NCI-H1436 treated with DMSO at 0.1 percent for 48 hours (cell line): ENCODE measurements around the gene ZNF564.
"Not testable (repeated sequence)": the region's sequence is repeated elsewhere in the genome, so short reads cannot be mapped to it uniquely, and the experiment has no call there.

Experiments
- DNase-seq: peaks from one replicate; lab custom pipeline; 2025; lab: John Stamatoyannopoulos, UW

The ZNF564 gene

DNA sequence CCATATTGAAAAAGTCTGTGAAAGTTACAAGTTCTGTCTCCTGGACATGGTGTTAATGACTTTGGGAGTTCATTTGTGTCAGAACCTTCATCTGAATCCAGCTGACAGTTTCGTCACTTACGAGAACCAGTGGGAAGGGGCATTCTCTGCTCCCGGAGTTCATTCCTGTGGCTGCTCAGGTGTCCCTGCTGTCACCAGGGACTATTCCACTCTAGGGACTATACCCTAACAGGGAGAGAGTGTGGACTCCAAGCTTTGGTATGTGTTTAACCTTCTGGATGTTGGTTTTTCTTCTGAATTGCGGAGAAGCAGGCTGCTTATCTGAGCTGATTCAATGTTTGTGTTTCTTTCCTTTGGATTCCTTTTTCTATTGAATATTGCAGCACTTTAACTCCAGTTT lies 54.2 kb downstream of the ZNF564 start:
- no peak for DNase-seq

DNA sequence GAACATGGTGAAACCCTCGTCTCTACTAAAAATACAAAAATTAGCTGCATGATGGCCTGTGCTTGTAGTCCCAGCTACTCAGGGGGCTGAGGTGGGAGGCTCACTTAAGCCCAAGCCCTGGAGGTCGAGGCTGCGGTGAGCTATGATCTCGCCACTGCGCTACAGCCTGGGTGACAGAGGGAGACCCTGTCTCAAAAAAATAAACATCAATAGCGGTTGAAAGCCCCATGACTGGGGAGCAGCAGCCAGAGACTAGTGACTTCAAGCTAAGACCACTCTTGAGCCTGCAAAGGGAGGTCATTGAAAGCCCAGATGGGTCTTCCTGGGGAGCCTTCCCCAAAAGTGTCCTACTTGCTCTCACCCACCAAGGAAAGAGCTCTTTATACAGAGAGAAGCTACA lies 54.8 kb downstream of the ZNF564 start:
- DNase-seq = no peak

- peak; percentile 55 for DNase-seq
Measured at GRCh38 chr19:12495002-12495802, 56.1 kb downstream of the ZNF564 start.

- no peak for DNase-seq
Measured at GRCh38 chr19:12494260-12494860, 56.9 kb downstream of the ZNF564 start.

DNA sequence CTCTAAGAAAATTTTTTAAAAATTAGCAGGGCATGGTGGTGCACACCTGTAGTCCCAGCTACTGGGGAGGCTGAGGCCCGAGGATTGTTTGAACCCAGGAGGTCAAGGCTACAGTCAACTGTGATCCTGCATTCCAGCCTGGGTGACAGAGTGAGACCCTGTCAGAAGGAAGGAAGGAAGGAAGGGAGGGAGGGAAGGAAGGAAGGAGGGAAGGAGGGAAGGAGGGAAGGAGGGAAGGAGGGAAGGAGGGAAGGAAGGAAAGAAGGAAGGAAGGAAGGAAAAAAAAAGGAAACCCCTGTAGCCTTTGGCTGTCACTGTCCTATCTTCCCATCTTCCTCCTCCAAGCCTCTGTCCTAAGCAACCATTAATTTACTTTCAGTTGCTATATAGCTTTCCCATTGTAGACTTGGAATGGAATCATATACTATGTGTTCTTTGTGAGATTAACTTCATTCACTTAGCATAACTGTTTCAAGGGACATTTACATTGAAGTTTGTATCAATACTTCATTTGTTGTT lies 65.0 kb downstream of the ZNF564 start:
- not testable (repeated sequence) for DNase-seq

DNA sequence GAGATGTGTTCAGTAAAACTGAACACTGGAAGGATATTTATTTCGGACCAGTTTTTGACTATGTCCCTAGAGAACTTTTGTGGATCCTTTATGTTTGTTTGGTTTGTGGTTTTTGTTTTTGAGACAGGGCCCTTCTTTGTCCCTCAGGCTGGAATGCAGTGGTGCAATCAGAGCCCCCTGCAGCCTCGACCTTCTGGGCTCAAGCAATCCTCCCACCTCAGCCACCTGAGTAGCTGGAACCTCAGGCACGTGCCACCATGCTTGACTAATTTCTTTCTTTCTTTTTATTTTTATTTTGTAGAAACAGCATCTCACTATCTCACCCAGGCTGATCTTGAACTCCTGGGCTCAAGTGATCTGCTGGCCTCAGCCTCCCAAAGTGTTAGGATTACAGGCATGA lies 65.7 kb downstream of the ZNF564 start:
- no peak for DNase-seq

DNA sequence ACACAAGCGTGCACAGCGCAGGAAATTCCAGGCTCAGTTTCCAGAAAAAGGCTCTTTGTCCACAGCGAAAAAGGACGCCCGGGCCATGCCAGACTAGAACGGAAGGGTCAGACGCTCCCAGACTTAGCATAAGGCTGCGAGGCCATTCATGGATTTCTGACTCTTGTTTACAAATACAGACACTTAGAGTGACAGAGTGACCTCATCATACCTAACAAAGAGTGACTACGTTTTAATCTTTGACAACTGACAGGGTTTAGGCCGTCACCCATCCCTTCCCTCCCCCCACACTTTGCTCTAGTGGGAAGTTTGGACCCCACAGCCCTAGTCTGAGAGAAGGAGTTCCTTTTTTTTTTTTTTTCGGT lies 66.2 kb downstream of the ZNF564 start:
- no peak for DNase-seq

- peak; percentile 66 for DNase-seq
Measured at GRCh38 chr19:12484371-12485051, 66.8 kb downstream of the ZNF564 start, which contains the start of gene ZNF709. TSS of gene ZNF709 (minus strand) at chr19:12484816. CDS start at chr19:12484657, 159 bp downstream.

GRCh38 chr19:12484011-12484370 lies 67.3 kb downstream of the ZNF564 start:
- DNase-seq = no peak

- no peak for DNase-seq
Measured at GRCh38 chr19:12482509-12482886, 68.8 kb downstream of the ZNF564 start.

DNA sequence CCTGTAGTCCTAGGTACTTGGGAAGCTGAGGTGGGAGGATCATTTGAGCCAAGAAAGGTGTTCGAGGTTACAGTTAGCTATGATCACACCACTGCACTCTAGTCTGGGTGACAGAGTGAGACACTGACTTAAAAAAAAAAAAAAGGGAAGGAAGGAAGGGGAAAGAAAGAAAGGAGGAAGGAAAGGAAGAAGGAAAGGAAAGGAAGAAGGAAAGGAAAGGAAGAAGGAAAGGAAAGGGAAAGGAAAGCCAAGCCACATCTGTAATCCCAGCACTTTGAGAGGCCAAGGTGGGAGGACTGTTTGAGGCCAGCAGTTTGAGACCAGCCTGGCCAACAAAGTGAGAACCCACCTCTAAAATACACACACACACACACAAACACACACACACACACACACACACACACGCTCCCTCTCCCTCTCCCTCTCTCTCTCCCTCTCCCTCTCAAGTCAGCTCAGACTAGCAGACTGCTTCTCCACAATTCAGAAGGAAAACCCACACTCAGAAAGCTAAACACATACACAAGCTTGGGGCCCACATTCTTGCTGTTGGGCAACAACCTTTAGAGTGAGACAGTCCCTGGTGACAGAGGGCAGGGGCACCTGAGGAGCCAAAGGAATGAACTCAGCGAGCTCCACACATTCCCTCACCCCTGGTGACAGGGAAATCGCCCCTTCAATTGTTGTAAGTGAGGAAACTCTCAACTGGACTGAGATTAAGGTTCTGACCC lies 69.3 kb downstream of the ZNF564 start:
- DNase-seq = no peak

GRCh38 chr19:12478234-12478941 lies 72.9 kb downstream of the ZNF564 start:
- DNase-seq = no peak
